ENCODE results near the gene CPM. TPM values are rescaled to one million over a fixed set of nuclear protein-coding genes. Genes with fewer than 3 reads are reported as not detected.
"Not testable (repeated sequence)": the region's sequence is repeated elsewhere in the genome, so short reads cannot be mapped to it uniquely, and the experiment has no call there.

Gene CPM
- total and polyA plus RNA-seq, 7 experiments from 2014 or later, result 0.06 to 5.9 (median 1.8) TPM

- H3K4me3 Mint-ChIP-seq, result peak overlapping the region; percentile 74 to 100 (median 94)
- H3K27me3 Mint-ChIP-seq, result no peaks in the 10 kb centered on the region
- H3K27me3 ChIP-seq (ENCODE audit: control insufficient read depth in 2 of 2, insufficient read depth in 2 of 2, low read length in 2 of 2), result no peaks in the 10 kb centered on the region
- intact Hi-C loops (cut with micrococcal nuclease), result loop anchor here (1.0 to 5.0 kb wide), 15 partner anchors 34 to 1537 kb away; partner anchors contain the start of genes CAND1 (in 1 of the 2), CCT2 (in 1 of the 2), MDM1 (in 1 of the 2) and RAP1B (in 1 of the 2)
- H3K9me3 Mint-ChIP-seq, result no peaks in the 10 kb centered on the region
- H3K4me1 Mint-ChIP-seq, result peaks cover 0 to 37% (median 23%) of the 10 kb centered on the region in 7 donors
- no peaks in the 10 kb centered on the region for H3K9me3 ChIP-seq (ENCODE audit: control insufficient read depth in 2 of 3, low read length in 3 of 3)
- peaks cover 3 to 13% of the 10 kb centered on the region in 2 donors for H3K4me1 ChIP-seq (ENCODE audit: control insufficient read depth in 2 of 2, insufficient read depth in 2 of 2, low read length in 2 of 2)
- peak overlapping the region; percentile 96 to 100 (median 97) for H3K27ac Mint-ChIP-seq
- no peak for DNase-seq
- H3K36me3 ChIP-seq (ENCODE audit: control insufficient read depth in 2 of 3, insufficient read depth in 3 of 3, low read length in 3 of 3), result peaks cover 0 to 7% (median 0%) of the 10 kb centered on the region in 3 experiments
- ChIA-PET CTCF (interaction anchor here (0.5 to 3.0 kb wide), 6 partner anchors 11 to 558 kb away, joined by 3 to 10 read pairs (median 4); partner anchors contain the start of genes MDM1 and SLC35E3), POLR2A (interaction anchor here (0.7 to 3.2 kb wide), 10 partner anchors 9 to 1538 kb away, joined by 3 to 55 read pairs (median 7); partner anchors contain the start of genes CAND1, NUP107, RAP1B and SLC35E3)
- H3K4me3 ChIP-seq (ENCODE audit: low read length), result no peak overlapping the region
- H3K27ac ChIP-seq (ENCODE audit: low read depth, low read length), result peak overlapping the region; percentile 96
- no peak for ATAC-seq
- peaks cover 0 to 23% (median 12%) of the 10 kb centered on the region in 5 donors for H3K36me3 Mint-ChIP-seq
Measured at GRCh38 chr12:68806488-68807237, 126.3 kb downstream of the CPM start.

DNA sequence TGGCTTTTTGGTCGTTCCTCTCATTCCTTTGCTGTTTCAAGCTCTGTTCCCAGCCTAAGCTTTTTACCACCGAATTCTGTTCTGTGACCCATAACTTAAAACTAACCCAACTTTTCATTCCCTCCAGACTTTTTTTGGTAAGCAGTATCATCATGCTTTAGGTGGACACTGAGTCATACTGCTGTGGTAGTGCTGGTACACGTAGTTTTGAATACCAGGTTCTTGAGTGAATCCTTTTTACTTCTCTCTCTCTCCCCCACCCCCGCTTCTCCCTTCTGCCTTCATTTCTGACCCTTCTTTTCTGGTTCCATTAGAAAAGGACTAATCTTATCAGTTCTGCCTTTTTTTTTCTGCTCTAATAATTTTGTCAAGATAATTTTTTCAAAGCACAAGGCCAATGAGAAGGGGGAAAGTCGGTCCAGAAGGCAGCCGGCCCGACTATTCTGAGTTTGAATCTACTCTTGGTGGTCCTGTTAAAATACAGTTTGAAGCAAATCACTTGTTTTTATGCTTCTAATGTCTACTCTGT is 127.3 kb downstream of the CPM start:
- POLR2A ChIA-PET, result no interaction called here
- peak overlapping the region in 3 of 9 donors; percentile 36 to 97 (median 69) for H3K27ac Mint-ChIP-seq

DNA sequence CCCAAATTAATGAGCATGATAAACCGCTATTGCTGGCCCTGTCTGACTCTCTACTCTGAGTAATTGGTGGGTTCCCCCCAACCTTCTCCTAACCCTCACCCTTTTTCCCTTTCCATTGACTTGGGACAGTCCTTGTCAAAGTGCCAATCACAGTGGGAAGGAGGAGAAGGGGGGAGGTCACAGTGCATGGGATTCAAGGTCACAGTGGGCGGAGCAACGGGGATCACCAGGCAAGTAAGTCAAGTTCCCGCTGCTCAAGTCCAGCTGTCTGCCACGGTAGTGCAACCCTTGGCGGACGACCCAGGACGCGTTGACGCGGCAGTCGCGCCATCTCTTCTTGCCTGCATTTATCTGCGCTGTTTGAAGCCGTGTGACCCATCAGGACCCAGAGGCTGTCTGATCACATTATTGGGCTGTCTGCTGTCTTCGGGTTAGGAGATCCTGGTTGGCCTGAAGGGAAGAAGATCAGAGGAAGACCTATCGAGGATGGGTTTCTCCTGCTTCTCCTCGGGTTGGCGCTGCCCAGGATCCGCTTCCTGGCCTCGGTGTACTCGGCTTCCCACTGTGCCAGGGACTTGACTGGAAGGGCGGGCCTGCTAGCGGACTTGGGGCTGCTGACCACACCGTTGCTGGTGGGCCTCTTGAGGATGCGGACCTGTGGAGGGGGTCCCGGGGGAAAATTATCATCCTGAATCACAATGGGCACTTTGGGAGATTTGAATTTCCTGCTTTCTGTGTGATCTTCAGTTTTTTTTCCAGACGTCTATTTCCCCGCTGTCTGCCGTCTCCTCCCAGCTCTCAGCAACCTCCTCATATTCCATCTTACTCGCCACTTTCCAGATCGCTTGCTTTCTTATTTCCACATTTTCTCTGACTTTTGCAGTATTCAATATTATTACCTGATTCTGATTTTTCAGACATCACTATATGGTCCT is 128.0 kb downstream of the CPM start:
- H3K4me1 Mint-ChIP-seq, result peaks cover 0 to 25% (median 14%) of the 10 kb centered on the region in 7 donors
- ATAC-seq (no peak), DNase-seq (no peak)
- ChIA-PET CTCF (interaction anchor here (1.0 kb wide), 1 partner anchor 347 kb away, joined by 3 read pairs; no protein-coding TSS in a partner anchor), POLR2A (no interaction called here)
- Histone ChIP-seq H3K9me3 (ENCODE audit: control insufficient read depth in 2 of 3, low read length in 3 of 3) (no peaks in the 10 kb centered on the region), H3K36me3 (ENCODE audit: control insufficient read depth in 2 of 3, insufficient read depth in 3 of 3, low read length in 3 of 3) (peaks cover 0 to 6% (median 0%) of the 10 kb centered on the region in 3 experiments), H3K4me3 (ENCODE audit: low read length) (no peak overlapping the region), H3K27ac (ENCODE audit: low read depth, low read length) (no peak overlapping the region), H3K4me1 (ENCODE audit: control insufficient read depth in 2 of 2, insufficient read depth in 2 of 2, low read length in 2 of 2) (peaks cover 3 to 13% of the 10 kb centered on the region in 2 donors), H3K27me3 (ENCODE audit: control insufficient read depth in 2 of 2, insufficient read depth in 2 of 2, low read length in 2 of 2) (no peaks in the 10 kb centered on the region)
- H3K4me3 Mint-ChIP-seq, result no peak overlapping the region
- H3K9me3 Mint-ChIP-seq, result no peaks in the 10 kb centered on the region
- intact Hi-C loops (cut with micrococcal nuclease), result loop anchor here (5.0 kb wide), 7 partner anchors 33 to 628 kb away; no protein-coding TSS in a partner anchor
- no peaks in the 10 kb centered on the region for H3K27me3 Mint-ChIP-seq
- peak overlapping the region in 5 of 9 donors; percentile 4 to 69 (median 21) for H3K27ac Mint-ChIP-seq
- H3K36me3 Mint-ChIP-seq, result peaks cover 0 to 12% (median 5%) of the 10 kb centered on the region in 5 donors

More for the DNA sequence above, 127.3 kb downstream of the CPM start:
- H3K4me1 Mint-ChIP-seq, result peaks cover 0 to 27% (median 14%) of the 10 kb centered on the region in 7 donors
- ATAC-seq (no peak), DNase-seq (no peak)
- peaks cover 0 to 13% (median 5%) of the 10 kb centered on the region in 5 donors for H3K36me3 Mint-ChIP-seq
- H3K36me3 ChIP-seq (ENCODE audit: control insufficient read depth in 2 of 3, insufficient read depth in 3 of 3, low read length in 3 of 3), result peaks cover 0 to 7% (median 0%) of the 10 kb centered on the region in 3 experiments
- CTCF ChIA-PET, result interaction anchor here (1.0 kb wide), 1 partner anchor 347 kb away, joined by 3 read pairs; no protein-coding TSS in a partner anchor
- no peak overlapping the region for H3K4me3 ChIP-seq (ENCODE audit: low read length)
- intact Hi-C loops (cut with micrococcal nuclease), result loop anchor here (2.0 to 5.0 kb wide), 8 partner anchors 33 to 765 kb away; no protein-coding TSS in a partner anchor
- H3K27me3 Mint-ChIP-seq, result no peaks in the 10 kb centered on the region
- H3K4me1 ChIP-seq (ENCODE audit: control insufficient read depth in 2 of 2, insufficient read depth in 2 of 2, low read length in 2 of 2), result peaks cover 3 to 13% of the 10 kb centered on the region in 2 donors
- no peaks in the 10 kb centered on the region for H3K9me3 ChIP-seq (ENCODE audit: control insufficient read depth in 2 of 3, low read length in 3 of 3)
- no peaks in the 10 kb centered on the region for H3K27me3 ChIP-seq (ENCODE audit: control insufficient read depth in 2 of 2, insufficient read depth in 2 of 2, low read length in 2 of 2)
- no peaks in the 10 kb centered on the region for H3K9me3 Mint-ChIP-seq
- H3K27ac ChIP-seq (ENCODE audit: low read depth, low read length), result no peak overlapping the region
- no peak overlapping the region for H3K4me3 Mint-ChIP-seq

- H3K36me3 ChIP-seq (ENCODE audit: control insufficient read depth in 2 of 3, insufficient read depth in 3 of 3, low read length in 3 of 3), result peaks cover 0 to 3% (median 0%) of the 10 kb centered on the region in 3 experiments
- Mint-ChIP-seq H3K27ac (peak overlapping the region in 1 of 9 donors; percentile 21), H3K4me1 (peaks cover 0 to 18% (median 11%) of the 10 kb centered on the region in 7 donors), H3K27me3 (no peaks in the 10 kb centered on the region), H3K4me3 (peak overlapping the region in 1 of 10 donors; percentile 17), H3K36me3 (peaks cover 0 to 4% (median 3%) of the 10 kb centered on the region in 5 donors), H3K9me3 (no peaks in the 10 kb centered on the region)
- H3K4me1 ChIP-seq (ENCODE audit: control insufficient read depth in 2 of 2, insufficient read depth in 2 of 2, low read length in 2 of 2), result peaks cover under 1 to 9% of the 10 kb centered on the region in 2 donors
- H3K27ac ChIP-seq (ENCODE audit: low read depth, low read length), result no peak overlapping the region
- H3K9me3 ChIP-seq (ENCODE audit: control insufficient read depth in 2 of 3, low read length in 3 of 3), result no peaks in the 10 kb centered on the region
- H3K4me3 ChIP-seq (ENCODE audit: low read length), result no peak overlapping the region
- H3K27me3 ChIP-seq (ENCODE audit: control insufficient read depth in 2 of 2, insufficient read depth in 2 of 2, low read length in 2 of 2), result no peaks in the 10 kb centered on the region
- ATAC-seq (no peak), DNase-seq (no peak)
- intact Hi-C loops (cut with micrococcal nuclease), result no loop called here
- ChIA-PET POLR2A (no interaction called here), CTCF (interaction anchor here (0.6 kb wide), 1 partner anchor 66 kb away, joined by 4 read pairs; no protein-coding TSS in a partner anchor)
Measured at GRCh38 chr12:68803948-68804656, 128.9 kb downstream of the CPM start.

- H3K4me1 ChIP-seq (ENCODE audit: control insufficient read depth in 2 of 2, insufficient read depth in 2 of 2, low read length in 2 of 2); H3K36me3 ChIP-seq (ENCODE audit: control insufficient read depth in 2 of 3, insufficient read depth in 3 of 3, low read length in 3 of 3); H3K9me3 ChIP-seq (ENCODE audit: control insufficient read depth in 2 of 3, low read length in 3 of 3); H3K36me3 Mint-ChIP-seq; H3K4me3 Mint-ChIP-seq; H3K27me3 Mint-ChIP-seq; H3K27me3 ChIP-seq (ENCODE audit: control insufficient read depth in 2 of 2, insufficient read depth in 2 of 2, low read length in 2 of 2); H3K27ac Mint-ChIP-seq; POLR2A ChIA-PET; H3K4me3 ChIP-seq (ENCODE audit: low read length); CTCF ChIA-PET; intact Hi-C loops (cut with micrococcal nuclease); DNase-seq; ATAC-seq; H3K27ac ChIP-seq (ENCODE audit: low read depth, low read length); H3K9me3 Mint-ChIP-seq: not testable (repeated sequence)
- H3K4me1 Mint-ChIP-seq, result peaks cover 0 to 21% (median 8%) of the 10 kb centered on the region in 7 donors
Measured at GRCh38 chr12:68802911-68803651, 129.9 kb downstream of the CPM start.
